PFSK-1 (cell line): ENCODE results near the gene COL1A2.

Experiments used
- POLR2AphosphoS5 ChIP-seq: IDR thresholded peaks from 2 replicates; pipeline ENCODE4 v1.6.1; 2012; ENCODE audit warnings: low read depth, mild to moderate bottlenecking, control low read depth, low read length, moderate library complexity
- SIN3A ChIP-seq: IDR thresholded peaks from 2 replicates; pipeline ENCODE4 v1.6.1; 2012; ENCODE audit warnings: mild to moderate bottlenecking, low read length, moderate library complexity, borderline replicate concordance; ENCODE audit not compliant: insufficient read depth
- TAF1 ChIP-seq: IDR thresholded peaks from 2 replicates; pipeline ENCODE4 v1.6.1; 2012; ENCODE audit warnings: low read length, control low read depth, borderline replicate concordance; ENCODE audit not compliant: insufficient read depth
- TF ChIP-seq, protein P1 (sequence below), 2 experiments: IDR thresholded peaks; 2 replicates each; pipeline versions ENCODE4 v1.6.1 to v1.8.0; 2011 to 2012; ENCODE audit warnings: low read depth in 2 of 2, low read length in 2 of 2, control low read depth in 1 of 2, inconsistent platforms in 1 of 2, mild to moderate bottlenecking in 1 of 2, moderate library complexity in 1 of 2; ENCODE audit not compliant: insufficient read depth in 1 of 2

DNA sequence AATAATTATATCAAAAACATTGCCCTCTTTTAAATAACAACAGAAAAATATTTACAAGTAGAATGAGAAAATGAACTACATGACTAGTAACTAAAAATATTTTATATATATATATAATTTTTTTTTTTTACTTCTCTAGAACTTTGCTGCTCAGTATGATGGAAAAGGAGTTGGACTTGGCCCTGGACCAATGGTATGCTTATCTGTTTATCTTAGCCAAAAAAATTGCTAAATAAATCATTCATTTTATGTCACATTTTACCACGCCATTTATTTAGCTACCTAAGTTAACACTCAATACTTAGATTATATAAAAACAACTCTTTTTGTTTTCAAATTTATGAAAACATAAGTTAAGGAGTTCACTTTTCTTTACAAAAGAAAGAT is 6.7 kb downstream of the COL1A2 start:
- TF ChIP-seq POLR2AphosphoS5: no peak
- TF ChIP-seq, protein P1, sequence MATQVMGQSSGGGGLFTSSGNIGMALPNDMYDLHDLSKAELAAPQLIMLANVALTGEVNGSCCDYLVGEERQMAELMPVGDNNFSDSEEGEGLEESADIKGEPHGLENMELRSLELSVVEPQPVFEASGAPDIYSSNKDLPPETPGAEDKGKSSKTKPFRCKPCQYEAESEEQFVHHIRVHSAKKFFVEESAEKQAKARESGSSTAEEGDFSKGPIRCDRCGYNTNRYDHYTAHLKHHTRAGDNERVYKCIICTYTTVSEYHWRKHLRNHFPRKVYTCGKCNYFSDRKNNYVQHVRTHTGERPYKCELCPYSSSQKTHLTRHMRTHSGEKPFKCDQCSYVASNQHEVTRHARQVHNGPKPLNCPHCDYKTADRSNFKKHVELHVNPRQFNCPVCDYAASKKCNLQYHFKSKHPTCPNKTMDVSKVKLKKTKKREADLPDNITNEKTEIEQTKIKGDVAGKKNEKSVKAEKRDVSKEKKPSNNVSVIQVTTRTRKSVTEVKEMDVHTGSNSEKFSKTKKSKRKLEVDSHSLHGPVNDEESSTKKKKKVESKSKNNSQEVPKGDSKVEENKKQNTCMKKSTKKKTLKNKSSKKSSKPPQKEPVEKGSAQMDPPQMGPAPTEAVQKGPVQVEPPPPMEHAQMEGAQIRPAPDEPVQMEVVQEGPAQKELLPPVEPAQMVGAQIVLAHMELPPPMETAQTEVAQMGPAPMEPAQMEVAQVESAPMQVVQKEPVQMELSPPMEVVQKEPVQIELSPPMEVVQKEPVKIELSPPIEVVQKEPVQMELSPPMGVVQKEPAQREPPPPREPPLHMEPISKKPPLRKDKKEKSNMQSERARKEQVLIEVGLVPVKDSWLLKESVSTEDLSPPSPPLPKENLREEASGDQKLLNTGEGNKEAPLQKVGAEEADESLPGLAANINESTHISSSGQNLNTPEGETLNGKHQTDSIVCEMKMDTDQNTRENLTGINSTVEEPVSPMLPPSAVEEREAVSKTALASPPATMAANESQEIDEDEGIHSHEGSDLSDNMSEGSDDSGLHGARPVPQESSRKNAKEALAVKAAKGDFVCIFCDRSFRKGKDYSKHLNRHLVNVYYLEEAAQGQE (IDR thresholded peaks at IDR 0.05; ENCODE audit: insufficient read depth in 1 of 2, low read depth in 2 of 2, low read length in 2 of 2): no peak
- TF ChIP-seq TAF1: no peak
- no peak for TF ChIP-seq SIN3A
